ENCODE results near the gene DHX15. TPM values are rescaled to one million over a fixed set of nuclear protein-coding genes. Genes with fewer than 3 reads are reported as not detected.

The DHX15 gene
- total and polyA plus RNA-seq, 10 of the 15 experiments (the other 5 are each of a cell fraction or from before 2014, with no cell fraction given): 166 to 269 (median 184) TPM

- in situ Hi-C loops (cut with MboI): no loop called here
- 52% methylated on average over 2 of the region's 2 CpGs for WGBS (ENCODE audit: insufficient coverage, insufficient replicate concordance, low lambda C conversion rate, missing lambda C conversion rate)
- intact Hi-C loops (cut with micrococcal nuclease; ENCODE audit: unreplicated experiment): no loop called here
- SMC1A ChIA-PET (ENCODE audit: uncharacterized antibody, unreplicated experiment): interaction anchor here (5.5 kb wide), 1 partner anchor 10 kb away, joined by 37 read pairs; no protein-coding TSS in a partner anchor
- no TSS peak for BruUV-seq (replicated peaks)
- no peak overlapping the region for H2AFZ ChIP-seq (ENCODE audit: control insufficient read depth, low read depth, low read length)
- DNase-seq (ENCODE audit: low read depth, low spot score): no peak
- RAD21 ChIA-PET (ENCODE audit: unreplicated experiment): no interaction called here
- H3K79me2 ChIP-seq (ENCODE audit: control insufficient read depth, insufficient read depth, low read length): no peaks in the 10 kb centered on the region
- H3K4me3 ChIP-seq: no peak overlapping the region
- no peaks in the 10 kb centered on the region for H3K4me1 ChIP-seq (ENCODE audit: control insufficient read depth, insufficient read depth, low read length)
- POLR2A ChIA-PET: no interaction called here
- TF ChIP-seq MEF2A (IDR thresholded peaks at IDR 0.05; ENCODE audit: insufficient read depth, low read depth, low read length): no peak
- no peak for TF ChIP-seq GABPA (IDR thresholded peaks at IDR 0.05; ENCODE audit: low read depth)
- TF ChIP-seq CBFB (IDR thresholded peaks at IDR 0.05; ENCODE audit: low read depth): no peak
- no peak for TF ChIP-seq RFX5 (IDR thresholded peaks at IDR 0.05; ENCODE audit: low read depth, low read length)
- TF ChIP-seq SREBF2 (IDR thresholded peaks at IDR 0.05; ENCODE audit: low read length): no peak
- no peak for TF ChIP-seq BCL3 (IDR thresholded peaks at IDR 0.05; ENCODE audit: borderline replicate concordance, insufficient read depth, low read depth, low read length, poor library complexity, severe bottlenecking)
- TF ChIP-seq SREBF1 (IDR thresholded peaks at IDR 0.05; ENCODE audit: low read length): no peak
- no peak for TF ChIP-seq BRCA1 (IDR thresholded peaks at IDR 0.05; ENCODE audit: low read depth, low read length)
- no peak for TF ChIP-seq TARDBP (IDR thresholded peaks at IDR 0.05; ENCODE audit: borderline replicate concordance)
- no peak for TF ChIP-seq IKZF2 (IDR thresholded peaks at IDR 0.05)
- no peak for TF ChIP-seq ZSCAN29 (IDR thresholded peaks at IDR 0.05)
- no peak for TF ChIP-seq SMC3 (IDR thresholded peaks at IDR 0.05; ENCODE audit: borderline replicate concordance, low read length)
- TF ChIP-seq IRF4 (IDR thresholded peaks at IDR 0.05; ENCODE audit: low read depth, low read length): no peak
- TF ChIP-seq CEBPZ (IDR thresholded peaks at IDR 0.05; ENCODE audit: low read depth, low read length): no peak
- TF ChIP-seq ZBED1 (IDR thresholded peaks at IDR 0.05; ENCODE audit: borderline replicate concordance): no peak
- TF ChIP-seq PAX5 (IDR thresholded peaks at IDR 0.05; ENCODE audit: borderline replicate concordance, low read depth, low read length): no peak
- TF ChIP-seq NR2C2 (IDR thresholded peaks at IDR 0.05; ENCODE audit: borderline replicate concordance, control insufficient read depth, insufficient read length, low read depth): no peak
- TF ChIP-seq MLLT1 (IDR thresholded peaks at IDR 0.05): no peak
- TF ChIP-seq KAT2A (conservative IDR thresholded peaks at IDR 0.05; ENCODE audit: control insufficient read depth, low read depth, low read length): no peak
- peak; percentile 48 for ATAC-seq
- FAIRE-seq: no peak
- no peak overlapping the region for H3K4me2 ChIP-seq (ENCODE audit: control insufficient read depth, insufficient read depth)
- H3K9ac ChIP-seq (ENCODE audit: control insufficient read depth, insufficient read depth, low read length): no peak overlapping the region
- H3K9me3 ChIP-seq (replicated peaks; ENCODE audit: control insufficient read depth, insufficient read depth, low read length): no peaks in the 10 kb centered on the region
- no peaks in the 10 kb centered on the region for H4K20me1 ChIP-seq (ENCODE audit: control insufficient read depth, insufficient read depth)
- H3K27me3 ChIP-seq (replicated peaks in 1 of 2; ENCODE audit: control insufficient read depth in 2 of 2, insufficient read depth in 2 of 2, low read length in 1 of 2): no peaks in the 10 kb centered on the region
- H3K27ac ChIP-seq (ENCODE audit: control insufficient read depth, insufficient read depth): no peak overlapping the region
- CTCF ChIA-PET: no interaction called here
- peaks cover 4 to 34% of the 10 kb centered on the region in 2 experiments for H3K36me3 ChIP-seq (ENCODE audit: control insufficient read depth in 2 of 2, insufficient read depth in 2 of 2, low read length in 1 of 2)
Measured at GRCh38 chr4:24529555-24529954, 54.8 kb downstream of the DHX15 start.
